GM19328 (cell line): Measurements from ENCODE around the gene SLC6A12.

Experiments
- ATAC-seq: cut with Tn5 transposase; IDR thresholded peaks from one replicate; pipeline ENCODE4 v1.9.1; 2021; ENCODE audit warnings: mild to moderate bottlenecking, moderate library complexity; ENCODE audit not compliant: unreplicated experiment

Gene SLC6A12

GRCh38 chr12:145369-145960, 68.5 kb downstream of the SLC6A12 start:
- ATAC-seq, result no peak

GRCh38 chr12:144650-145284, 69.2 kb downstream of the SLC6A12 start:
- ATAC-seq, result no peak

GRCh38 chr12:143964-144649, 69.8 kb downstream of the SLC6A12 start:
- ATAC-seq, result no peak

- ATAC-seq, result no peak
Measured at GRCh38 chr12:140162-140561, 73.8 kb downstream of the SLC6A12 start.
